Measurements from ENCODE around the gene ZNF774. TPM values are rescaled to one million over a fixed set of nuclear protein-coding genes. Genes with fewer than 3 reads are reported as not detected.
A peak's percentile ranks its signal among the peaks of the same experiment; 100 is the strongest.
"Not testable (repeated sequence)": the region's sequence is repeated elsewhere in the genome, so short reads cannot be mapped to it uniquely, and the experiment has no call there.

Gene ZNF774
- 0.66 TPM for polyA plus RNA-seq (2013, experiment 1 of 2)
- 0.63 TPM for polyA plus RNA-seq (2013, experiment 2 of 2)

DNA sequence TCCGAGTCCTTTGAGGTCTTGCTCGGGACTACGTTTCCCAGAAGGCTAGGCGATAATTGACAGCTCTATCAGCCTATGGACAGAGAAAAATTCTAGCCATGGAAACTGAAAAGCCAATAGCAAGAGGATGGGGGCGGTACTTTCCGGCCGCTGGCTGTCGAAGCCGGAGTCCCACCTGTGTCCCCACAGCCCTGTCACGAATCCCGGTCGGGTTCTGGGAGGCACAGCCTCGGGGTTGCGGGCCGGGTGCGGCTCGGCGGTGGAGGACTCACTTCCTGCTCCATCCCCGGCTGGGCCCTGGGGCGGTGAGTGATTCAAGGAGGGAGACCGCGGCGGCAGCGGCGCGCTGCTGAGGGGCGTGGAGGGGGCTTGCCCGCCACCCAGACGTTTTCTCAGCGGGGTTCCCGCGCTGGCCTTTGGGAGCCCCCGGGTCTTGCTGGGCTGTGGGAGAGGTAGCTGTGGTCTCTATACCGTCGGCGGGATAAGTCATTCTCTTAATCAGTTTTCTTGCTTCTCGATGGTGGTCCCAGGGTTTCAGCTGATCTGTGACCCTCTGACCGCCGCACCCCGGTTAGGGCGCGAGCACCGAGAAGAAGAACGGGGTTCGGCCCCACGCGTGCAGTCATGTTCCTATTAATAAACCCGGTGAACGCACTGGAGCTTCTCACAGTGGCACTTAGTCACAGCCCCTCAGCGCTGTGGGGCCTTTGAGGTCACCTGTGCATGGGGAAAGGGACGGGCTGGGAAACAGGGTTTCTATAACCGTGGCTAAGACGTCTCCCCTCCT is at the start of gene ZNF774:
TSS of gene ZNF774 (plus strand) at position 178 of the 787 bp plus-strand sequence. CDS start 2,377 bp downstream, outside the sequence.
- H3K4me2 ChIP-seq (ENCODE audit: low read length, poor library complexity, severe bottlenecking) = peak within 1 kb of the TSS; percentile 65
- no peaks in the 10 kb centered on the region for H3K9me3 ChIP-seq (ENCODE audit: control insufficient read depth, low read length)
- 1% methylated on average over 51 of the region's 53 CpGs for WGBS
- H3K4ac ChIP-seq (ENCODE audit: low read depth in 1 of 2, low read length in 2 of 2) = peak within 1 kb of the TSS in 1 of 2 experiments; percentile 13
- H4K91ac ChIP-seq (ENCODE audit: low read length) = peak within 1 kb of the TSS; percentile 68
- H2BK15ac ChIP-seq (ENCODE audit: low read depth, poor library complexity, severe bottlenecking) = no peak within 1 kb of the TSS
- no peak within 1 kb of the TSS for H3K23ac ChIP-seq (ENCODE audit: low read length in 2 of 2)
- no peak within 1 kb of the TSS for H2BK120ac ChIP-seq (ENCODE audit: low read depth, low read length)
- peak within 1 kb of the TSS; percentile 85 for H3K9ac ChIP-seq (ENCODE audit: low read length)
- peak; percentile 96 for DNase-seq
- H2AK5ac ChIP-seq (ENCODE audit: low read length, severe bottlenecking) = no peak within 1 kb of the TSS
- no peaks in the 10 kb centered on the region for H3K36me3 ChIP-seq (ENCODE audit: control insufficient read depth in 1 of 2, insufficient read depth in 2 of 2, low read depth in 1 of 2, low read length in 2 of 2)
- no peak within 1 kb of the TSS for H2BK12ac ChIP-seq (ENCODE audit: low read length in 2 of 2)
- no peaks in the 10 kb centered on the region for H3K27me3 ChIP-seq (ENCODE audit: control insufficient read depth in 1 of 2, insufficient read depth in 1 of 2, low read length in 2 of 2)
- H3K27ac ChIP-seq (ENCODE audit: low read length, poor library complexity, severe bottlenecking) = no peak within 1 kb of the TSS
- peak within 1 kb of the TSS; percentile 85 for H4K8ac ChIP-seq (ENCODE audit: low read length)
- no peak within 1 kb of the TSS for H2BK5ac ChIP-seq (ENCODE audit: low read depth, low read length, poor library complexity, severe bottlenecking)
- peak within 1 kb of the TSS in 1 of 2 experiments; percentile 23 for H3K18ac ChIP-seq (ENCODE audit: low read depth in 1 of 2, low read length in 2 of 2)
- H3K4me1 ChIP-seq (ENCODE audit: control insufficient read depth, insufficient read depth, low read depth, low read length) = peaks cover 8% of the 10 kb centered on the region
- peak within 1 kb of the TSS; percentile 78 for H2AFZ ChIP-seq (ENCODE audit: low read depth, low read length)
- peaks cover 2% of the 10 kb centered on the region for H3K79me1 ChIP-seq (replicated peaks; ENCODE audit: low read length, poor library complexity, severe bottlenecking)
- peak within 1 kb of the TSS; percentile 84 to 85 for H3K4me3 ChIP-seq (ENCODE audit: insufficient read depth in 1 of 2, low read depth in 1 of 2, low read length in 2 of 2)
- no peak within 1 kb of the TSS for H3K14ac ChIP-seq (ENCODE audit: low read length in 2 of 2)

DNA sequence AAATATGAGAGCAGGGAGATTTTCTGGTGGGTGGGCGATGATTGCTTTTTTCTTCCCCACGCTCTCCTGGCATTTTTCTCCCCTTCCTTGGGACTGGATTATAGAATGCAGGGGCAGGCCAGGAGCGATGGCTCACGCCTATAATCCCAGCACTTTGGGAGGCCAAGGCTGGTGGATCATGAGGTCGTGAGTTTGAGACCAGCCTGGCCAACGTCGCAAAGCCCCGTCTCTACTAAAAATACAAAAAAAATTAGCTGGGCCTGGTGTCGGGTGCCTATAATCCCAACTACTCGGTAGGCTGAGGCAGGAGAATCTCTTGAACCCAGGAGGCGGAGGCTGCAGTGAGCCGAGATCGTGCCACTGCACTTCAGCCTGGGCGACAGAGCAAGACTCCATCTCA is 46.7 kb upstream of the ZNF774 start:
- H4K8ac ChIP-seq (ENCODE audit: low read length); H2BK15ac ChIP-seq (ENCODE audit: low read depth, poor library complexity, severe bottlenecking); DNase-seq; H3K4ac ChIP-seq (ENCODE audit: low read depth in 1 of 2, low read length in 2 of 2); H3K79me1 ChIP-seq (replicated peaks; ENCODE audit: low read length, poor library complexity, severe bottlenecking); H3K4me1 ChIP-seq (ENCODE audit: control insufficient read depth, insufficient read depth, low read depth, low read length); H3K27me3 ChIP-seq (ENCODE audit: control insufficient read depth in 1 of 2, insufficient read depth in 1 of 2, low read length in 2 of 2); H2AK5ac ChIP-seq (ENCODE audit: low read length, severe bottlenecking); H3K4me3 ChIP-seq (ENCODE audit: insufficient read depth in 1 of 2, low read depth in 1 of 2, low read length in 2 of 2); H3K4me2 ChIP-seq (ENCODE audit: low read length, poor library complexity, severe bottlenecking); H2BK5ac ChIP-seq (ENCODE audit: low read depth, low read length, poor library complexity, severe bottlenecking); H3K36me3 ChIP-seq (ENCODE audit: control insufficient read depth in 1 of 2, insufficient read depth in 2 of 2, low read depth in 1 of 2, low read length in 2 of 2); H3K27ac ChIP-seq (ENCODE audit: low read length, poor library complexity, severe bottlenecking); H3K23ac ChIP-seq (ENCODE audit: low read length in 2 of 2); H3K9me3 ChIP-seq (ENCODE audit: control insufficient read depth, low read length); H3K14ac ChIP-seq (ENCODE audit: low read length in 2 of 2); H4K91ac ChIP-seq (ENCODE audit: low read length); H2BK12ac ChIP-seq (ENCODE audit: low read length in 2 of 2); H3K9ac ChIP-seq (ENCODE audit: low read length); H2BK120ac ChIP-seq (ENCODE audit: low read depth, low read length); H2AFZ ChIP-seq (ENCODE audit: low read depth, low read length); H3K18ac ChIP-seq (ENCODE audit: low read depth in 1 of 2, low read length in 2 of 2): not testable (repeated sequence)
- 94% methylated on average over 14 of the region's 14 CpGs for WGBS

DNA sequence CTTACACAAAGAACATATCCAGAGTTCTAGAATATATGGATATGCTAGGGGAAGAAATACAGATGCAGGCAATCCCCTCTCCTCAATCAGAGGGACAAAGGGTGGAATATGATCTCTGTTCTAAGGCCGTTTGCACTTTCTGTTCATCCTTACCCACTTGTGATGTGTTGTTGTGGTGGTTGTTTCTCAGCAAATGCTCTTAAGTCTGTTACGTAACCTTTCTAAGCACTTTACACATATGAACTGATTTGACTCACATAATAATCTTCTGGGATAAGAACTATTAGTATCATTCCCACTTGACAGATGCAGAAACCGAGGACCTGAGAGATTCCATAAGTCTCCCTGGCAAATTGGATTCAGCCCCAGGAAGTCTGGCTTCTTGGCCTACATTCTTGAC is 46.2 kb upstream of the ZNF774 start:
- H3K14ac ChIP-seq (ENCODE audit: low read length in 2 of 2) = no peak overlapping the region
- no peaks in the 10 kb centered on the region for H3K4me1 ChIP-seq (ENCODE audit: control insufficient read depth, insufficient read depth, low read depth, low read length)
- H3K27me3 ChIP-seq (ENCODE audit: control insufficient read depth in 1 of 2, insufficient read depth in 1 of 2, low read length in 2 of 2) = no peaks in the 10 kb centered on the region
- H3K36me3 ChIP-seq (ENCODE audit: control insufficient read depth in 1 of 2, insufficient read depth in 2 of 2, low read depth in 1 of 2, low read length in 2 of 2) = no peaks in the 10 kb centered on the region
- H3K4me2 ChIP-seq (ENCODE audit: low read length, poor library complexity, severe bottlenecking) = no peak overlapping the region
- no peaks in the 10 kb centered on the region for H3K79me1 ChIP-seq (replicated peaks; ENCODE audit: low read length, poor library complexity, severe bottlenecking)
- H3K9me3 ChIP-seq (ENCODE audit: control insufficient read depth, low read length) = no peaks in the 10 kb centered on the region
- H2BK120ac ChIP-seq (ENCODE audit: low read depth, low read length) = no peak overlapping the region
- no peak overlapping the region for H4K8ac ChIP-seq (ENCODE audit: low read length)
- H3K4ac ChIP-seq (ENCODE audit: low read depth in 1 of 2, low read length in 2 of 2) = no peak overlapping the region
- peak; percentile 25 for DNase-seq
- no peak overlapping the region for H3K18ac ChIP-seq (ENCODE audit: low read depth in 1 of 2, low read length in 2 of 2)
- 89% methylated on average over 1 of the region's 3 CpGs for WGBS
- H2AK5ac ChIP-seq (ENCODE audit: low read length, severe bottlenecking) = no peak overlapping the region
- no peak overlapping the region for H3K4me3 ChIP-seq (ENCODE audit: insufficient read depth in 1 of 2, low read depth in 1 of 2, low read length in 2 of 2)
- H3K9ac ChIP-seq (ENCODE audit: low read length) = no peak overlapping the region
- H2BK12ac ChIP-seq (ENCODE audit: low read length in 2 of 2) = no peak overlapping the region
- no peak overlapping the region for H2AFZ ChIP-seq (ENCODE audit: low read depth, low read length)
- no peak overlapping the region for H4K91ac ChIP-seq (ENCODE audit: low read length)
- no peak overlapping the region for H2BK15ac ChIP-seq (ENCODE audit: low read depth, poor library complexity, severe bottlenecking)
- H3K27ac ChIP-seq (ENCODE audit: low read length, poor library complexity, severe bottlenecking) = no peak overlapping the region
- H2BK5ac ChIP-seq (ENCODE audit: low read depth, low read length, poor library complexity, severe bottlenecking) = no peak overlapping the region
- no peak overlapping the region for H3K23ac ChIP-seq (ENCODE audit: low read length in 2 of 2)

DNA sequence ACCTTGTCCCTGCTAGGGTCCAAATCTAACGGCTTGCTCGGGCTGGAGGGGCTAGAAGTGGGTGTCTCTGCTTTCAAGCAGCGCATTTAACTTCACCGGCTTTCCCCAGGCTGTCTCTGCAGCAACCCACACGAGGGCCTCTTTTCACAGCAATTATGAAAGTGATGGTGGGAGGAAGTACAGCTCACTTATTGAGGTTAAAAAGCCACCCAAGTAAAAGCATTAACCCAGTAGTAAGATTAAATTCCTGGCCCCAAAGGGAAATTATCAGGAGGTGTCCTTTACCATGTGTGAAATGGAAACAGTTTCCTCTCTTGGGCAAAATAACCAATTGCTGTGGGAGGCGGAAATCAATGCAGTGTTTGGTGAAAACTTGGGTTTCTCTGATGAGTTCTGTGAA is 45.5 kb upstream of the ZNF774 start:
- Histone ChIP-seq H3K4me1 (ENCODE audit: control insufficient read depth, insufficient read depth, low read depth, low read length) (no peaks in the 10 kb centered on the region), H3K4ac (ENCODE audit: low read depth in 1 of 2, low read length in 2 of 2) (no peak overlapping the region), H3K14ac (ENCODE audit: low read length in 2 of 2) (no peak overlapping the region), H3K27ac (ENCODE audit: low read length, poor library complexity, severe bottlenecking) (no peak overlapping the region), H3K4me3 (ENCODE audit: insufficient read depth in 1 of 2, low read depth in 1 of 2, low read length in 2 of 2) (no peak overlapping the region), H2AFZ (ENCODE audit: low read depth, low read length) (no peak overlapping the region), H3K4me2 (ENCODE audit: low read length, poor library complexity, severe bottlenecking) (no peak overlapping the region), H2BK5ac (ENCODE audit: low read depth, low read length, poor library complexity, severe bottlenecking) (no peak overlapping the region), H3K23ac (ENCODE audit: low read length in 2 of 2) (no peak overlapping the region), H3K18ac (ENCODE audit: low read depth in 1 of 2, low read length in 2 of 2) (no peak overlapping the region), H3K27me3 (ENCODE audit: control insufficient read depth in 1 of 2, insufficient read depth in 1 of 2, low read length in 2 of 2) (no peaks in the 10 kb centered on the region), H2BK120ac (ENCODE audit: low read depth, low read length) (no peak overlapping the region), H3K36me3 (ENCODE audit: control insufficient read depth in 1 of 2, insufficient read depth in 2 of 2, low read depth in 1 of 2, low read length in 2 of 2) (no peaks in the 10 kb centered on the region), H4K91ac (ENCODE audit: low read length) (no peak overlapping the region), H3K9ac (ENCODE audit: low read length) (no peak overlapping the region), H2BK12ac (ENCODE audit: low read length in 2 of 2) (no peak overlapping the region), H3K9me3 (ENCODE audit: control insufficient read depth, low read length) (no peaks in the 10 kb centered on the region), H2BK15ac (ENCODE audit: low read depth, poor library complexity, severe bottlenecking) (no peak overlapping the region), H4K8ac (ENCODE audit: low read length) (no peak overlapping the region), H2AK5ac (ENCODE audit: low read length, severe bottlenecking) (no peak overlapping the region), H3K79me1 (replicated peaks; ENCODE audit: low read length, poor library complexity, severe bottlenecking) (no peaks in the 10 kb centered on the region)
- WGBS = 68% methylated on average over 5 of the region's 6 CpGs
- DNase-seq = peak; percentile 9

All from mesenchymal stem cell (in vitro differentiated cells and primary cell).